A549 (cell line): ENCODE measurements around the gene TMEM220.

Experiments used
- CTCF ChIP-seq: fragments of >200 bp; sonication (Bioruptor Twin); formaldehyde crosslinking; IDR thresholded peaks from 3 replicates; pipeline ENCODE4 v1.5.1; 2016
- EP300 ChIP-seq, 2 experiments: fragments of >200 bp; sonication (Bioruptor Twin); formaldehyde crosslinking; IDR thresholded peaks; 2 replicates in 1 of 2; 3 replicates in 1 of 2; pipeline ENCODE4 v1.6.1; 2016 to 2017
- ESRRA ChIP-seq: fragments of 150-350 bp; IDR thresholded peaks from 2 replicates; pipeline ENCODE4 v1.6.1; 2014; ENCODE audit warnings: mild to moderate bottlenecking, low read length, borderline replicate concordance
- POLR2A ChIP-seq: IDR thresholded peaks from 2 replicates; pipeline ENCODE4 v1.6.1; 2012; ENCODE audit warnings: mild to moderate bottlenecking, low read length
- RFX5 ChIP-seq: fragments of 450-650 bp; IDR thresholded peaks from 2 replicates; pipeline ENCODE4 v1.7.1; 2014; ENCODE audit warnings: antibody characterized with exemption, mild to moderate bottlenecking, moderate library complexity
- RNF2 ChIP-seq: fragments of 200-600 bp; sonication (generic); IDR thresholded peaks from 2 replicates; pipeline ENCODE4 v1.6.1; 2016; ENCODE audit warnings: low read depth, mild to moderate bottlenecking, antibody characterized with exemption, moderate library complexity, borderline replicate concordance
- TF ChIP-seq, protein P1 (sequence below): fragments of 200-600 bp; sonication (generic); IDR thresholded peaks from 2 replicates; pipeline ENCODE4 v1.6.1; 2016; ENCODE audit warnings: antibody characterized with exemption, mild to moderate bottlenecking, moderate library complexity
- TF ChIP-seq, protein P2 (sequence below): fragments of 450-650 bp; IDR thresholded peaks from 2 replicates; pipeline ENCODE4 v1.6.1; 2014; ENCODE audit warnings: antibody characterized with exemption
- TF ChIP-seq, protein P3 (sequence below): fragments of 150-350 bp; IDR thresholded peaks from 2 replicates; pipeline ENCODE4 v1.6.1; 2014; ENCODE audit warnings: low read depth, mild to moderate bottlenecking, low read length

DNA sequence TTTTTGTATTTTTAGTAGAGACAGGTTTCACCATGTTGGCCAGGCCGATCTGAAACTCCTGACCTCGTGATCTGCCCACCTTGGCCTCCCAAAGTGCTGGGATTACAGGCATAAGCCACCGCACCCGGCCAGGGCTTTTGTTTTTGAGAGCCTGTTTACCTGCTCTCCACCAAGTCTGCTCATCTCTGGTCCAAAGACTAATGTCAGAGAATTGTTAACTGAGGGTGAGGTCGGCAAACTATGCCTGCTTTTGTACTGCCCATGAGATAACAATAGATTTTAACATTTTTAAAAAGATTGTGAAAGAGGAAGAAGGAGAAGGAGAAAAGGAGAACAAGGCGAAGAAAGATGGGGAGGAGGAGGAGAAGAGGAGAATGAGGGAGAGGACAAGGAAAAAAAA lies 48.1 kb upstream of the TMEM220 start:
- TF ChIP-seq CTCF: no peak
- TF ChIP-seq RNF2: no peak
- no peak for TF ChIP-seq POLR2A
- TF ChIP-seq ESRRA: no peak
- TF ChIP-seq, protein P1, sequence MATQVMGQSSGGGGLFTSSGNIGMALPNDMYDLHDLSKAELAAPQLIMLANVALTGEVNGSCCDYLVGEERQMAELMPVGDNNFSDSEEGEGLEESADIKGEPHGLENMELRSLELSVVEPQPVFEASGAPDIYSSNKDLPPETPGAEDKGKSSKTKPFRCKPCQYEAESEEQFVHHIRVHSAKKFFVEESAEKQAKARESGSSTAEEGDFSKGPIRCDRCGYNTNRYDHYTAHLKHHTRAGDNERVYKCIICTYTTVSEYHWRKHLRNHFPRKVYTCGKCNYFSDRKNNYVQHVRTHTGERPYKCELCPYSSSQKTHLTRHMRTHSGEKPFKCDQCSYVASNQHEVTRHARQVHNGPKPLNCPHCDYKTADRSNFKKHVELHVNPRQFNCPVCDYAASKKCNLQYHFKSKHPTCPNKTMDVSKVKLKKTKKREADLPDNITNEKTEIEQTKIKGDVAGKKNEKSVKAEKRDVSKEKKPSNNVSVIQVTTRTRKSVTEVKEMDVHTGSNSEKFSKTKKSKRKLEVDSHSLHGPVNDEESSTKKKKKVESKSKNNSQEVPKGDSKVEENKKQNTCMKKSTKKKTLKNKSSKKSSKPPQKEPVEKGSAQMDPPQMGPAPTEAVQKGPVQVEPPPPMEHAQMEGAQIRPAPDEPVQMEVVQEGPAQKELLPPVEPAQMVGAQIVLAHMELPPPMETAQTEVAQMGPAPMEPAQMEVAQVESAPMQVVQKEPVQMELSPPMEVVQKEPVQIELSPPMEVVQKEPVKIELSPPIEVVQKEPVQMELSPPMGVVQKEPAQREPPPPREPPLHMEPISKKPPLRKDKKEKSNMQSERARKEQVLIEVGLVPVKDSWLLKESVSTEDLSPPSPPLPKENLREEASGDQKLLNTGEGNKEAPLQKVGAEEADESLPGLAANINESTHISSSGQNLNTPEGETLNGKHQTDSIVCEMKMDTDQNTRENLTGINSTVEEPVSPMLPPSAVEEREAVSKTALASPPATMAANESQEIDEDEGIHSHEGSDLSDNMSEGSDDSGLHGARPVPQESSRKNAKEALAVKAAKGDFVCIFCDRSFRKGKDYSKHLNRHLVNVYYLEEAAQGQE: no peak
- TF ChIP-seq, protein P2, sequence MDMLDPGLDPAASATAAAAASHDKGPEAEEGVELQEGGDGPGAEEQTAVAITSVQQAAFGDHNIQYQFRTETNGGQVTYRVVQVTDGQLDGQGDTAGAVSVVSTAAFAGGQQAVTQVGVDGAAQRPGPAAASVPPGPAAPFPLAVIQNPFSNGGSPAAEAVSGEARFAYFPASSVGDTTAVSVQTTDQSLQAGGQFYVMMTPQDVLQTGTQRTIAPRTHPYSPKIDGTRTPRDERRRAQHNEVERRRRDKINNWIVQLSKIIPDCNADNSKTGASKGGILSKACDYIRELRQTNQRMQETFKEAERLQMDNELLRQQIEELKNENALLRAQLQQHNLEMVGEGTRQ: no peak
- no peak for TF ChIP-seq EP300 (IDR thresholded peaks at IDR 0.05)
- TF ChIP-seq, protein P3, sequence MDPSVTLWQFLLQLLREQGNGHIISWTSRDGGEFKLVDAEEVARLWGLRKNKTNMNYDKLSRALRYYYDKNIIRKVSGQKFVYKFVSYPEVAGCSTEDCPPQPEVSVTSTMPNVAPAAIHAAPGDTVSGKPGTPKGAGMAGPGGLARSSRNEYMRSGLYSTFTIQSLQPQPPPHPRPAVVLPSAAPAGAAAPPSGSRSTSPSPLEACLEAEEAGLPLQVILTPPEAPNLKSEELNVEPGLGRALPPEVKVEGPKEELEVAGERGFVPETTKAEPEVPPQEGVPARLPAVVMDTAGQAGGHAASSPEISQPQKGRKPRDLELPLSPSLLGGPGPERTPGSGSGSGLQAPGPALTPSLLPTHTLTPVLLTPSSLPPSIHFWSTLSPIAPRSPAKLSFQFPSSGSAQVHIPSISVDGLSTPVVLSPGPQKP: no peak
- TF ChIP-seq RFX5: no peak
